HG02763 (cell line): ENCODE data around the gene SYTL3.
"Not testable (repeated sequence)": the region's sequence is repeated elsewhere in the genome, so short reads cannot be mapped to it uniquely, and the experiment has no call there.

ENCODE experiments used
- ATAC-seq: cut with Tn5 transposase; IDR thresholded peaks from one replicate; pipeline ENCODE4 v1.9.1; 2021; ENCODE audit warnings: mild to moderate bottlenecking, moderate library complexity; ENCODE audit not compliant: unreplicated experiment

SYTL3 gene

GRCh38 chr6:158686791-158687381 is 37.0 kb downstream of the SYTL3 start:
- peak; percentile 81 for ATAC-seq

GRCh38 chr6:158687506-158687905 is 37.7 kb downstream of the SYTL3 start:
- no peak for ATAC-seq

DNA sequence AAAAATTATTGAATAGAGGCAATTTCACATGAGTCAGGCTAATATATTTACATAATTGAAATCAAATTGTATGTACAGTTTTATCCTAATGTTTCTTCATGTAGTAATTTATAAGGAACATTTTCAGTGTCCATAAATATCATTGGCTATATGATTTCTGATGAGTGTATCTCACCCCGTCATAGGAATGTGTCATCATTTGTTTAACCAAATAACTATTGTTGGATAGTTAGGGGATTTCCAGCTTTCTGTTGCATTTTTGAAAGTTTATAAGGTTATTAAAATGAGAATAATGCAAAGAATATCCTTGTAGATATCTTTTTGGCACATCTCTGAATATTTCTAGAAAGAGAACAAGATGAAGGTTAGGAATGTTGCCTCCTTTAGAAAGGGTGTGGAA is 39.0 kb downstream of the SYTL3 start:
- ATAC-seq, result no peak

- ATAC-seq, result no peak
Observed at GRCh38 chr6:158694913-158695312, 45.1 kb downstream of the SYTL3 start.

DNA sequence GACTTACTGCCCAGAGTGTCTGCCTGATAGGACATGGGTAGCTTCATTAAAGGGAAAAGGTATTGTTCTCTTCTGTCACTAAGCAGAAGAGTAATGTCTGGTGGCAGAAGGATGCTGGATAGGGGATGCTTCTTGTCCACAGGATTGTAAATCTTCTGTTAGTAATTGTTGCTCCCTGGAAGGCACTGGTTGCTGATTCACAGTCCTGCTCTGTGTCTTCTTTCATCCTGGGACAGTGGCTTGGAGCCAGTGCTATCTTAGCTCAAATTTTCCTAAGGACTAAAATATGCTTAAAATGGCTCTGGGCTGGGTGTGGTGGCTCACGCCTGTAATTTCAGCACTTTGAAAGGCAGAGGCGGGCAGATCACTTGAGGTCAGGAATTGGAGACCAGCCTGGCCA is 48.0 kb downstream of the SYTL3 start:
- ATAC-seq, result no peak

GRCh38 chr6:158698931-158699330 is 49.1 kb downstream of the SYTL3 start:
- no peak for ATAC-seq

DNA sequence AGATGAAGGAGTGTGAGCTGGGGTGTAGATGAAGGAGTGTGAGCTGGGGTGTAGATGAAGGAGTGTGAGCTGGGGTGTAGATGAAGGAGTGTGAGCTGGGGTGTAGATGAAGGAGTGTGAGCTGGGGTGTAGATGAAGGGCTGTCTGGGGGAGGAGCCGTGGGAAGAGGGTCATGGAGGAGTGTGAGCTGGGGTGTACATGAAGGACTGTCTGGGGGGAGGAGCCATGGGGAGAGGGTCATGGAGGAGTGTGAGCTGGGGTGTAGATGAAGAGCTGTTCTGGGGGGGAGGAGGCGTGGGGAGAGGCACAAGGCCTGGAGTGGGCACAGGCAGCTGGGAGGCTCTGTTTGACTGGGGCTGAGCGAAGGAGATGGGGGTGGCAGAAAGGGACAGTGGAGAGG is 51.4 kb downstream of the SYTL3 start:
- not testable (repeated sequence) for ATAC-seq

DNA sequence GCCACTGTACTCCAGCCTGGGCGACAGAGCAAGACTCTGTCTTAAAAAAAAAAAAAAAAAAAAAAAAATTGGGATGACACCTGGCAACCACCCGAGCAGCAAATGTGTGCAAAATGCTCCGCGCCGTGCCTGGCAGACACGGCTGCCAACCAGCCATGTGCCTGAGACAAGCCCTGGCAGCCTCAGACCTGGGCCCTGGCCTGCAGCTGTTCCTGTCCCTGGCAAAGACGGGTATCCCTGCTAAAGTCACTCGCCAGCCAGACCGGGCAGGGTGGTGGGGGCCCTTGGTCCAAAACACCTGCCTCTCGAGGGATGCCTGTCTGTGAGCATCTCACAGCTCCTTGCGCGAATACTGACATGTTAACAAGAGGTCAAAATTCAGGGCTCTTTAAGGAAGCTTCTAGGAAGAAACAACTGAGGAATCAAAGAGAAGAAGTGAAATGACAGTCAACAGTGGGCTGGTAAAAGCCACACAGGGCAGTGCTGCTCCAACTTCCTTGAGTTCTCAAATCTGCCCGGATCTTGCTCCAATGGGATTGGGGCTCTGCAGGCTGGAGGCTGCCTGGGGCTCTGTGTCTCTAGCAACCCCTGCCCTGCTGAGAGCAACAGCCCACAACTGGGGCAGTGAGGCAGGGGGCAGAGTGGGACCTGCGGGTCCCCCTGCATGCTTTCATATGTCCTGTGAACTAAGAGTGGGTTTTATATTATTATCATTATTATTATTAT is 53.4 kb downstream of the SYTL3 start:
- ATAC-seq, result no peak

DNA sequence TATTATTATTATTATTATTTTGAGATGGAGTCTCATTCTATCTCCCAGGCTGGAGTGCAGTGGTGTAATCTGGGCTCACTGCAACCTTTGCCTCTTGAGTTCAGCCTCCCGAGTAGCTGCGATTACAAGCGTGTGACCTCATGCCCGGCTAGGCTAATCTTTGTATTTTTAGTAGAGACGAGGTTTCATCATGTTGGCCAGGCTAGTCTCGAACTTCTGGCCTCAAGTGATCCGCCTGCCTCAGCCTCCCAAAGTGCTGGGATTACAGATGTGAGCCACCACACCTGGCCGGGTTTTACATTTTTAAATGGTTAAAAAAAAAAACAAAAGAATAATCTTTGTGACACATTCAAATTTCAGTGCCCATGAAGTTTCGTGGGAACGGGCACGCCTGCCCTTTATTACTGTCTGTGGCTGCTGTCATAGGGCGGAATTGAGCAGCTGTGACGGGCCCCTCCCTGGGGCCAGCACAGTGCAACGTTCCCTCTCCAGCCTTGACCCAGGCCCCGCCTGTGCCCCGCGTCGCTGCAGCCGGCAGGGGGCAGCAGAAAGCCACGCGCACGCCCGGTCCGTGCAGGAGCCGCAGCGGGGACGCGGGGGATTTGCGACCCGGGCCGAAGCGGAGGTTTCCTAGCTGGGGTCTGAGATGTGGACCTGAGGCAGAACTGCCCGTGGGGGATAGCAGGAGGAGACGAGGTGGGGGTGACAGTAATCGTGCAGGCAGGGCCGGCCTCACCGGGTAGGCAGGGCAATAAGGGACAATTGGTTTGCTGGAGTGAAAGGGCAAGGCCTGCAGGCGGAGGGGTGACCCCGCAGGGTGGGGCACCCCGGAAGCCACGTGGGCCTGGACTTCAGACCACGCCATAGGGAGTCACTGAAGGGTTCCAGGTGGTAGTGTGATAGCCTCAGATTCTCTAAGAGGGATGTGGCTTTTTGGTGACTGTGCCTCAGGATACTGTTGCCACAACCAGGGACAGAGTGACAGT is 54.3 kb downstream of the SYTL3 start:
- ATAC-seq, result peak; percentile 90

DNA sequence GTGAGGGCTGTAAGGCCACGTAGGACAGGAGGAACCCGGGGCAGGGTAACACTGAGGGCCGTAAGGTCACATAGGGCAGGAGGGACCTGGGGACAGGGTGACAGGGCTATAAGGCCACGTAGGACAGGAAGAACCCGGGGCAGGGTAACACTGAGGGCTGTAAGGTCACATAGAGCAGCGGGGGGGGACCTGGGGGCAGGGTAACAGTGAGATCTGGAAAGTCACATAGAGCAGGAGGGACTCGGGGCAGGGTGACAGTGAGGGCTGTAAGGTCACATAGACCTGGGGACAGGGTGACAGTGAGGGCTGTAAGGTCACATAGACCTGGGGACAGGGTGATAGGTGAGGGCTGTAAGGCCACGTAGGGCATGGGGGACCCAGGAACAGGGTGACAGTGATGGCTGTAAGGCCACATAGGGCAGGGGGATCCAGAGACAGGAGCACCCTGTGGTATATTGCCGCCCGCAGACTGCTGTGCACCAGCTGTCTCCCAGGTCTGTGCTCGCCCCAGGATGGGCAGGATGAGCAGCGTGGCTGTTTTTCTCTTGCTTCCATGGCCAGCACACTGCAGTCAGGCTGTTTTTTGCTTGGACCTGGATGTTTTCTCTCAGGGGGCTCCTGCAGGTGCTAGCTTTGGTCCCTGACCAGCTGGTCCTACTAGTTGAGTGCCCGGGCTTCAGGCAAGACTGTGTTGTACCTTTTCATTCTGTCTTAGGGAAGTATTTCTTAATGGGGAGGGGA is 55.7 kb downstream of the SYTL3 start:
- no peak for ATAC-seq

DNA sequence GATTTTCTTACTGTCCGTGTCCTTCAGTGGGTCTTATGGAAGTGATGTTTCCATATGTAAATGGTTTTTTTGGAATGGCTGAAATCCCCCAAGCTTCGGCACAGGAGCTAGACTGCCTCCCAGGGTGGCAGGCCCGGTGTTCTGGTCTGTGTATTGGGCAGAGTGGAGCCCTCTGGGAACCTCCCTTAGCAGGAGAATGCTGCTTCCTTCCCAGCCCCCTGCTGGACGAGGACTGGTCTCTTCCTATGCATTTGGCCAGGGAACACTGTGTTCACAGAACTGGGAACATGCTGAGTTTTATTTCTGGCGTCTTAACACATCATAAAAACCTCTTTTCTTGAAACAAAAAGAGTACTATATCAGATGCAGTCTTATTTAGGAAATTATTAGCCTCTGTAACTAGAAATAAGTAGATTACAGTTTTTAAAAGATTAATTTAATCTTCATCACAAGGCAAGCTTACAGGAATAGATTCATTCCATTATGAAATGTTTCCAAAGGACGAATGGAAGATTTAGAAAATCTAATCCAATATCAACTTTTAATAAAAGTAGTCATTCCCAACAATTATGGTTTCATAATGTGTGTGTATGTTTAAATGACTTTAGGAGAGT is 56.6 kb downstream of the SYTL3 start:
- no peak for ATAC-seq

- ATAC-seq, result no peak
Observed at GRCh38 chr6:158707120-158707820, 57.4 kb downstream of the SYTL3 start.

DNA sequence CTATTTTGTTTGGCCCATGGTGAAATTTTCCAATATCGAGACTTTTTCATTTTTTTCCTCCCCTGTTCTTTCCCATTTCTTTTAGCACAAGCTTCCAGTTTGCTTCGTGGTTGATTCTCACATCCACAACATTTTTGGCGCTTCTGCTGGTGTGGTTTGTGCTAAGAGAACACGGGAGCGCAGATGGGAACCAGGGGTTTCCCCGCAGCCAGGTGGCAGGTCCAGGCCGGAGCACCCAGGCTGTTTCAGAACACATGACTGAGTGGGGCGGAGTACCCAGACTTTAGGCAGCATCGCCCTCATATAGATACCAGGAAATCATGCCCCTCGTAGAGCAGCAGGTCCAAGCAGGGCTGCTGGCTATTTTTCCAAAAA is 58.0 kb downstream of the SYTL3 start:
- no peak for ATAC-seq

DNA sequence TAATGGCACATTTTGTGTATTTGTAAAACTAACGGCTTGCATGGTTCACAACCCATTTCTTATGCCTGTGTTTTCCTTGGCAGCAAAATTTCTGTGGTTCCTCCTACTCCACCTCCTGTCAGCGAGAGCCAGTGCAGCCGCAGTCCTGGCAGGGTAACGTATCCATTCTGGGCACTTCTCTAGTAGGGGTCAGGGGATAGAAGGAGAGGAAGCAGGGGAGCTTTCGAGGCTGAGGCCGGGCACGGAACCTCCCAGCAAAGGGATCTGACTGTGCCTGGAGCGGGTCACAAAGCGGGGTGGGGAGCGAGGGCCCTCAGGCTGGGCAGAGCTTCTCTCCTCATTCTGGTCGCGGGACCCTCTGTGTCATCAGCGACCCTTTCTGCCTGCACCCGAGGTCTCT is 58.4 kb downstream of the SYTL3 start:
- ATAC-seq, result no peak

GRCh38 chr6:158709809-158710208 is 60.0 kb downstream of the SYTL3 start:
- no peak for ATAC-seq

DNA sequence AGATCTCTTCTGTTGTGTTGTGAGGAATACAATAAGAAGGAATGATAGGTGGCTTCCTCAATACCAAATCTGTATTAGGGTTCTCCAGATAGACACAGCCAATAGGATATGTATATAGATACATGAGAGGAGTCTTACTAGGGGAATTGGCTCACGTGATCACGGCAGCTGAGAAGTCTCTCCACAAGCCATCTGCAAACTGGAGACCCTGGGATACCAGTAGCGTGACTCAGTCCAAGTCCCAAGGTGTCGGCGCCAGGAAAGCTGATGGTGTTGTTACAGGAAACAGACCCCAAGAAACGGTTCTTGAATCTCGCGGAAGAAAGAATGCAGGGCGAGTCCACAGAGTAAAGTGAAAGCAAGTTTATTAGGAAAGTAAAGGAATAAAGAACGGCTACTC is 61.4 kb downstream of the SYTL3 start:
- no peak for ATAC-seq

DNA sequence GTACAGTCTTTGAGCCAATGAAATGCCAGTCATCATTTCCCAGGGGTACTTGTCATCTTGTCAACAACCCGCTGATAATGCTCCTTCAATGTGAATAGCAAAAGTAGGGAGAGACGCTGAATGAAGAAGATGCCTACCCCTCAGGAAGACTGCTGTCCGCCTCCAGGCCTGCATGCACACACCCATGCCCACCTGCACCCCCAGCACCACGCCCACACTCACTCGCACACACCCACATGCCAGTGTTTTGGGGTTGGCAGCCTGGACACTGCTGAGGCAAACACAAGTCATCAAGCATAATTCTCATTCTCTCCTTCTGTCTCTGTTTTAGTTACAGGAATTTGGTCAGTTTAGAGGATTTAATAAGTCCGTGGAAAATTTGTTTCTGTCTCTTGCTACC is 63.6 kb downstream of the SYTL3 start:
- no peak for ATAC-seq

GRCh38 chr6:158714706-158715105 is 64.9 kb downstream of the SYTL3 start:
- no peak for ATAC-seq

GRCh38 chr6:158715330-158716311 is 65.8 kb downstream of the SYTL3 start:
- peak; percentile 46 for ATAC-seq
